Brain microvascular endothelial cell (primary cell): Measurements from ENCODE around the gene GLYR1.

Source experiments
- DNase-seq: peaks from one replicate; pipeline ENCODE4 v3.0.0-alpha.2; 2020
- H3K27ac ChIP-seq: fragments of 250-450 bp; sonication (Bioruptor Pico); 2 replicates; pipeline ENCODE4 v1.5.1; 2020; ENCODE audit warnings: mild to moderate bottlenecking, moderate library complexity
- H3K27me3 ChIP-seq: fragments of 250-450 bp; sonication (Bioruptor Pico); replicated peaks from 2 replicates; pipeline ENCODE4 v1.5.1; 2020; ENCODE audit warnings: mild to moderate bottlenecking
- H3K36me3 ChIP-seq: fragments of 250-450 bp; sonication (Bioruptor Pico); replicated peaks from 2 replicates; pipeline ENCODE4 v1.5.1; 2020; ENCODE audit warnings: mild to moderate bottlenecking
- H3K4me3 ChIP-seq: 2 replicates; pipeline ENCODE4 v1.5.1; 2011; ENCODE audit warnings: low read depth, mild to moderate bottlenecking, control low read depth, low read length, moderate library complexity
- in situ Hi-C: cut with HindIII; loops from 2 replicates; pipeline ENCODE4 v1.10.0; 2017; ENCODE audit warnings: low sequenced_read_pairs, low pct_ligation_motif_present
- TF ChIP-seq, protein P1 (sequence below): IDR thresholded peaks from 2 replicates; pipeline ENCODE4 v1.5.1; 2011; ENCODE audit warnings: low read depth, mild to moderate bottlenecking, moderate library complexity, low read length, control low read depth, inconsistent platforms; ENCODE audit errors: missing control alignments

Gene GLYR1

DNA sequence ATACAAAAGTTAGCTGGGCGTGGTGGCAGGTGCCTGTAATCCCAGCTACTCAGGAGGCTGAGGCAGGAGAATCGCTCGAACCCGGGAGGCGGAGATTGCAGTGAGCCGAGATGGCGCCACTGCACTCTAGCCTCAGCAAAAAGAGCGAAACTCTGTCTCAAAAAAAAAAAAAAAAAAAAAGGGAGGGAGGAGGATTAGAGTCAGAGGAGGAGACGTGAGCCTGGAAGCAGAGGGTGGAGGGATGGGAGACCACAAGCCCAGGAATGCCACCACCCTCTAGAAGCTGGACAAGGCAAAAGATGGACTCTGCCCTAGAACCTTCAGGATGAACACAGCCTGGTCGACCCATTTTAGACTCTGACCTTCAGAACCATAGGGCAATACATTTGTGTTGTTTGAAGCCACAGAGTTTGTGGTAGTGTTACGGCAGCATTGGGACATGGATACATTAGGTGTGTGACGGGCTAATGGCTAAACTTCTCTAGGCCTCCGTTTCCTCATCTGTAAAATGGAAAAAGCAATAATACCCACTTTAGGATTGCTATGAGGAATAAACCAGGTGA is 54.1 kb downstream of the GLYR1 start:
- Histone ChIP-seq H3K27me3 (no peaks in the 10 kb centered on the region), H3K27ac (no peak overlapping the region), H3K36me3 (no peaks in the 10 kb centered on the region), H3K4me3 (no peak overlapping the region)
- TF ChIP-seq, protein P1, sequence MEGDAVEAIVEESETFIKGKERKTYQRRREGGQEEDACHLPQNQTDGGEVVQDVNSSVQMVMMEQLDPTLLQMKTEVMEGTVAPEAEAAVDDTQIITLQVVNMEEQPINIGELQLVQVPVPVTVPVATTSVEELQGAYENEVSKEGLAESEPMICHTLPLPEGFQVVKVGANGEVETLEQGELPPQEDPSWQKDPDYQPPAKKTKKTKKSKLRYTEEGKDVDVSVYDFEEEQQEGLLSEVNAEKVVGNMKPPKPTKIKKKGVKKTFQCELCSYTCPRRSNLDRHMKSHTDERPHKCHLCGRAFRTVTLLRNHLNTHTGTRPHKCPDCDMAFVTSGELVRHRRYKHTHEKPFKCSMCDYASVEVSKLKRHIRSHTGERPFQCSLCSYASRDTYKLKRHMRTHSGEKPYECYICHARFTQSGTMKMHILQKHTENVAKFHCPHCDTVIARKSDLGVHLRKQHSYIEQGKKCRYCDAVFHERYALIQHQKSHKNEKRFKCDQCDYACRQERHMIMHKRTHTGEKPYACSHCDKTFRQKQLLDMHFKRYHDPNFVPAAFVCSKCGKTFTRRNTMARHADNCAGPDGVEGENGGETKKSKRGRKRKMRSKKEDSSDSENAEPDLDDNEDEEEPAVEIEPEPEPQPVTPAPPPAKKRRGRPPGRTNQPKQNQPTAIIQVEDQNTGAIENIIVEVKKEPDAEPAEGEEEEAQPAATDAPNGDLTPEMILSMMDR = no peak
- in situ Hi-C loops = no loop called here
- DNase-seq = no peak

- DNase-seq = no peak
- in situ Hi-C loops = no loop called here
- H3K27me3 ChIP-seq = no peaks in the 10 kb centered on the region
- no peaks in the 10 kb centered on the region for H3K36me3 ChIP-seq
- no peak overlapping the region for H3K27ac ChIP-seq
- TF ChIP-seq, protein P1 = no peak
- H3K4me3 ChIP-seq = no peak overlapping the region
These were observed 56.2 kb downstream of the GLYR1 start for GRCh38 chr16:4790871-4791270.

- no peak overlapping the region for H3K4me3 ChIP-seq
- no peak overlapping the region for H3K27ac ChIP-seq
- no peaks in the 10 kb centered on the region for H3K27me3 ChIP-seq
- in situ Hi-C loops = no loop called here
- H3K36me3 ChIP-seq = no peaks in the 10 kb centered on the region
- TF ChIP-seq, protein P1 = no peak
- DNase-seq = no peak
These were observed 56.8 kb downstream of the GLYR1 start for GRCh38 chr16:4790261-4790660.

GRCh38 chr16:4788910-4789309 is 58.2 kb downstream of the GLYR1 start:
- DNase-seq = no peak
- Histone ChIP-seq H3K36me3 (no peaks in the 10 kb centered on the region), H3K27ac (no peak overlapping the region), H3K4me3 (no peak overlapping the region), H3K27me3 (no peaks in the 10 kb centered on the region)
- TF ChIP-seq, protein P1 = no peak
- in situ Hi-C loops = no loop called here

GRCh38 chr16:4788489-4788889 is 58.6 kb downstream of the GLYR1 start:
- no peak for DNase-seq
- no peaks in the 10 kb centered on the region for H3K36me3 ChIP-seq
- TF ChIP-seq, protein P1 = no peak
- no peak overlapping the region for H3K27ac ChIP-seq
- no peak overlapping the region for H3K4me3 ChIP-seq
- in situ Hi-C loops = no loop called here
- no peaks in the 10 kb centered on the region for H3K27me3 ChIP-seq
